ENCODE data around the gene LILRB5. TPM values are rescaled to one million over a fixed set of nuclear protein-coding genes. Genes with fewer than 3 reads are reported as not detected.
"Not testable (repeated sequence)": the region's sequence is repeated elsewhere in the genome, so short reads cannot be mapped to it uniquely, and the experiment has no call there.

The LILRB5 gene
- total RNA-seq, 4 donors from 2014 or later: 8.3 to 10.7 (median 9.1) TPM

DNA sequence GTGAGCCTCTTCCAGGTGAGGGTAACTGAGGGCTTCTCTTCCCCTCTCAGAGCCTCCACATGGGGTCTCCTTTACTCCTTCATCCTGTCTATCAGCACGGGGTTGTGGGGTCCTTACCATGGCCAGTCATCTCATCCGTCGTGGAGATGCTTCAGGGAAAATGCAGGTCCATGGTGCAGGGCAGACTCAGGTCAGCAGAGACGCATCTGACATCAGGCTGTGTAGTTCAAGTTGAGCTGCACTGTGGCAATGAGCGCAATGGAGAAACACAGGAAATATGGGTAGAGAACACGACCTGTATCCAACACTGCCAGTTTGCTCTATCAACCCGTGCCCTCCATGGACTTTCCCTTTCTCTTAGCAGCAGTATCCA, 42.0 kb upstream of the LILRB5 start:
- WGBS, 2 donors (ENCODE audit: low coverage in 1 of 2): 27 to 54% methylated on average over 3 to 7 of the region's 7 CpGs
- Histone ChIP-seq H3K27me3 (no peaks in the 10 kb centered on the region), H3K4me1 (no peaks in the 10 kb centered on the region), H3K36me3 (no peaks in the 10 kb centered on the region), H3K4me3 (no peak overlapping the region), H3K9me3 (no peaks in the 10 kb centered on the region), H3K27ac (no peak overlapping the region)
- TF ChIP-seq POLR2A (IDR thresholded peaks at IDR 0.05): no peak
- TF ChIP-seq POLR2AphosphoS5 (IDR thresholded peaks at IDR 0.05): no peak
- TF ChIP-seq EP300 (IDR thresholded peaks at IDR 0.05; ENCODE audit: low read depth): no peak
- TF ChIP-seq, protein P1, sequence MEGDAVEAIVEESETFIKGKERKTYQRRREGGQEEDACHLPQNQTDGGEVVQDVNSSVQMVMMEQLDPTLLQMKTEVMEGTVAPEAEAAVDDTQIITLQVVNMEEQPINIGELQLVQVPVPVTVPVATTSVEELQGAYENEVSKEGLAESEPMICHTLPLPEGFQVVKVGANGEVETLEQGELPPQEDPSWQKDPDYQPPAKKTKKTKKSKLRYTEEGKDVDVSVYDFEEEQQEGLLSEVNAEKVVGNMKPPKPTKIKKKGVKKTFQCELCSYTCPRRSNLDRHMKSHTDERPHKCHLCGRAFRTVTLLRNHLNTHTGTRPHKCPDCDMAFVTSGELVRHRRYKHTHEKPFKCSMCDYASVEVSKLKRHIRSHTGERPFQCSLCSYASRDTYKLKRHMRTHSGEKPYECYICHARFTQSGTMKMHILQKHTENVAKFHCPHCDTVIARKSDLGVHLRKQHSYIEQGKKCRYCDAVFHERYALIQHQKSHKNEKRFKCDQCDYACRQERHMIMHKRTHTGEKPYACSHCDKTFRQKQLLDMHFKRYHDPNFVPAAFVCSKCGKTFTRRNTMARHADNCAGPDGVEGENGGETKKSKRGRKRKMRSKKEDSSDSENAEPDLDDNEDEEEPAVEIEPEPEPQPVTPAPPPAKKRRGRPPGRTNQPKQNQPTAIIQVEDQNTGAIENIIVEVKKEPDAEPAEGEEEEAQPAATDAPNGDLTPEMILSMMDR (IDR thresholded peaks at IDR 0.05): no peak
- in situ Hi-C loops (cut with MboI; ENCODE audit: low pct_ligation_motif_present in 1 of 4, low pct_unique_long_range_greater_than_20kb in 1 of 4, low sequenced_read_pairs in 3 of 4) (no loop called here), intact Hi-C loops (cut with DNase I; ENCODE audit: low total_unique reads) (no loop called here)
- no peak for DNase-seq

DNA sequence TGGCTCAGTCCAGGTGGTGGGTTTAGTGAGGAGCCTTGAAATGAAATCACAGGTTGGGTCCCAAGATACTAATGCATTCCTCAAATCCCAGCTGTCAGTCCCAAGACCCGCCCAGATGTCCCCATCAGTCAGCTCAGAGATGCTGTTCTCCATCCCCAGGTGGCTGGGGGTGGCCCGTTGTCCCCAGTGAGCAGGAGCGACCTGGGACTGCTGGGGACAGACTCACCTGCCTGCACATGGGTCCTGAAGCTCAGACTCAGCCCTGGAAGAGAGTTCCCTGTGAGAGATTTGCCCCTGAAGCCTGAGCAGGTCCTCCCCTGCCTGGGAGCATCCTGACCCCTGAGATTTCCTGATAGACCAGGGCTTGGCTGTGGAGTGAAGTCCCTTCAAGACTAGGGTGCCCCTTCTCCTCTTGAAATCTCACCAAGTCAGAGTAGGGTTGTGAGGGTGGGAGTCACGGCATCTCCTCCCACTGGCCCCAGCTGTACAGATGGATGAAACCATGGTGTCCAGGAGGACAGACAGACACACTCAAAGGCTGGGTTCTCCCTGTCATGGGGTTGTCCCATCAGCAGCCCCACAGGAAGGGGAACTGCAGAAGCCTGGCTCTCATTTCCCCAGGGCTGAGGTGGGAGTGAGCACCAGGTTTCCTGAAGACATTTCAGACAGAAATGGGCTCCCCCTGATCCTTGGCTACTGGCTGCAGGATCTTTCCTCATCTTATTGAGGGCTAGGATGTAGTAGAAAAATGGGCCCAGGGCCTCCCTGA, 41.5 kb upstream of the LILRB5 start:
- H3K36me3 ChIP-seq: no peaks in the 10 kb centered on the region
- H3K4me3 ChIP-seq: no peak overlapping the region
- WGBS, 2 donors (ENCODE audit: low coverage in 1 of 2): 58% methylated on average over 4 of the region's 4 CpGs; no CpG with 5 or more reads in 1 of the 2 donors
- H3K9me3 ChIP-seq: no peaks in the 10 kb centered on the region
- no peak for TF ChIP-seq POLR2AphosphoS5 (IDR thresholded peaks at IDR 0.05)
- no peak for TF ChIP-seq EP300 (IDR thresholded peaks at IDR 0.05; ENCODE audit: low read depth)
- TF ChIP-seq, protein P1 (IDR thresholded peaks at IDR 0.05): no peak
- TF ChIP-seq POLR2A (IDR thresholded peaks at IDR 0.05): no peak
- no peak overlapping the region for H3K27ac ChIP-seq
- intact Hi-C loops (cut with DNase I; ENCODE audit: low total_unique reads) (no loop called here), in situ Hi-C loops (cut with MboI; ENCODE audit: low pct_ligation_motif_present in 1 of 4, low pct_unique_long_range_greater_than_20kb in 1 of 4, low sequenced_read_pairs in 3 of 4) (no loop called here)
- H3K4me1 ChIP-seq: no peaks in the 10 kb centered on the region
- H3K27me3 ChIP-seq: no peaks in the 10 kb centered on the region
- DNase-seq: no peak

DNA sequence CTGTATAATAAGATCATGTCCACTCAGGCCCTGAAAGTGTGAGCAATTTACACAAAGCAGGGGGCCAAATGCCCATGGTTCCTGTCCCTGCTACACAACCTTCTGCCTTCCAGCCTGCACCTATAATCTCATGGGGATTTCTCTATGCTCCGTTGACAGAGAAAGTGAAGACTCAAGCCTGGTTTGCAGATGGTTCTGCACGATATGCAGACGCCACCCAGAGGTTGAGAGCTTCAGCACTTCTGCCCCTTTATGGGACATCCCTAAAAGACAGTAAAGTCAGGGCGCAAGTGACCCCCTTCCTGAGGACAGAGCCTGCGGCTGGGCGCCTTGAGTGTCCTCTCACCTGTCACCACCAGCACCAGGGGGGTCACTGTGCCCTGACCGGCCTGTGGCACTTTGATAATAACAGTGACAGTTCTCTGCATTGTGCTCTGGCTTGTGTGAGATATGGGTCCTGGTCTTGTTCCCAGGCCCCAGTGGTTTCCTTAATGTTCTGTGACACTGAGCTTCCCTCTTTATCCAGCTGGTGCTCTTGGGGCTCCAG, 40.8 kb upstream of the LILRB5 start:
- in situ Hi-C loops (cut with MboI; ENCODE audit: low pct_ligation_motif_present in 1 of 4, low pct_unique_long_range_greater_than_20kb in 1 of 4, low sequenced_read_pairs in 3 of 4): no loop called here
- Histone ChIP-seq H3K27ac (no peak overlapping the region), H3K36me3 (no peaks in the 10 kb centered on the region), H3K27me3 (no peaks in the 10 kb centered on the region), H3K9me3 (no peaks in the 10 kb centered on the region), H3K4me1 (no peaks in the 10 kb centered on the region), H3K4me3 (no peak overlapping the region)
- intact Hi-C loops (cut with DNase I; ENCODE audit: low total_unique reads): no loop called here
- 39% methylated on average over 7 of the region's 7 CpGs; no CpG with 5 or more reads in 1 of the 2 donors for WGBS, 2 donors (ENCODE audit: low coverage in 1 of 2)
- TF ChIP-seq, protein P1 (IDR thresholded peaks at IDR 0.05): no peak
- no peak for TF ChIP-seq POLR2A (IDR thresholded peaks at IDR 0.05)
- TF ChIP-seq EP300 (IDR thresholded peaks at IDR 0.05; ENCODE audit: low read depth): no peak
- TF ChIP-seq POLR2AphosphoS5 (IDR thresholded peaks at IDR 0.05): no peak
- no peak for DNase-seq

DNA sequence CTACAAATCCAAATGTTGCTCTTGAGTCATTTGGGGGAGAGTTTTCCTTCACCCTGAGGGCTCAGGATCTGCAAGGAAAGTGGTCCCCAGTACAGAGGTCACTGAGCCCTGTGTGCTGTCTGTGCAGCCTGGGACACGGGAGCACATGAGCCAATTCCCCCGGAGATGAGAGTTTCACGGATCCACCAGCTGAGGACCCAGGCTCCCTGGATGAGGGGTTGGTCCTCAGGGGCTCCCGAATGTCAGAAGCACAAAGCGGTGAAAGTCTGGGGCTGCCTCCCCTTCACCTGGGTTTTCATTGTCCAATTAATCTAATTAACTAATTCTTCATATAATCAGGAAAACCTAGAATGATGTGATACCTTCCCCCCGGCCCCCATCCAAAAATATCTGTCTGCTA, 37.5 kb upstream of the LILRB5 start:
- Histone ChIP-seq H3K27ac (no peak overlapping the region), H3K27me3 (no peaks in the 10 kb centered on the region), H3K9me3 (no peaks in the 10 kb centered on the region), H3K4me1 (no peaks in the 10 kb centered on the region), H3K4me3 (no peak overlapping the region), H3K36me3 (no peaks in the 10 kb centered on the region)
- intact Hi-C loops (cut with DNase I; ENCODE audit: low total_unique reads): loop anchor here (5.0 kb wide), 1 partner anchor 517 kb away; no protein-coding TSS in a partner anchor
- in situ Hi-C loops (cut with MboI; ENCODE audit: low pct_ligation_motif_present in 1 of 4, low pct_unique_long_range_greater_than_20kb in 1 of 4, low sequenced_read_pairs in 3 of 4): no loop called here
- TF ChIP-seq EP300 (IDR thresholded peaks at IDR 0.05; ENCODE audit: low read depth) (no peak), POLR2A (IDR thresholded peaks at IDR 0.05) (no peak), POLR2AphosphoS5 (IDR thresholded peaks at IDR 0.05) (no peak)
- TF ChIP-seq, protein P1 (IDR thresholded peaks at IDR 0.05): no peak
- DNase-seq: no peak
- WGBS, 2 donors (ENCODE audit: low coverage in 1 of 2): 82 to 85% methylated on average over 2 to 6 of the region's 6 CpGs

DNA sequence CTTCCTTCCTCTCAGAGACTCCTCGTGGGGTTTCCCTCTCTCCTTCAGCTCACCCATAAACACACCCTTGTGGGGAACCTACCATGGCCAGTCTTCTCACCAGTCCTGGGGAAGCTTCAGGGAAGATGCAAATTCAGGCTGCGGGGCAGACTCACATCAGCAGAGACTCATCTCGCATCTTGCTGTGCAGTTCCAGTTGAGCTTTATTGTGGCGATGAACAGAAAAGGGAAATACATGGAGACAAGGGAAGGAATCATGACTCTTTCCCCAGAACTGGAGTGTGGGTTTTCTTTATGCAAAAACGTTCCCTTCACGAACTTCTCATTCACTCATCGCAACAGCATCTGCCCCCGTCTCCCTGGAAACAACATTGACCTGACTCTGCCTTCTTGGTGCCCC, 32.1 kb upstream of the LILRB5 start:
- H3K27me3 ChIP-seq; H3K4me1 ChIP-seq; intact Hi-C loops (cut with DNase I; ENCODE audit: low total_unique reads); H3K4me3 ChIP-seq; in situ Hi-C loops (cut with MboI; ENCODE audit: low pct_ligation_motif_present in 1 of 4, low pct_unique_long_range_greater_than_20kb in 1 of 4, low sequenced_read_pairs in 3 of 4); H3K36me3 ChIP-seq; H3K27ac ChIP-seq; DNase-seq; H3K9me3 ChIP-seq: not testable (repeated sequence)
- 58 to 80% methylated on average over 6 to 8 of the region's 8 CpGs for WGBS, 2 donors (ENCODE audit: low coverage in 1 of 2)

All from transverse colon (tissue), 4 donors.